GM18508 (cell line): ENCODE results near the gene ANO1.

Experiments used
- ATAC-seq: cut with Tn5 transposase; IDR thresholded peaks from one replicate; pipeline ENCODE4 v1.9.1; 2021; ENCODE audit warnings: moderate number of reproducible peaks; ENCODE audit not compliant: insufficient read depth, unreplicated experiment

Gene ANO1

DNA sequence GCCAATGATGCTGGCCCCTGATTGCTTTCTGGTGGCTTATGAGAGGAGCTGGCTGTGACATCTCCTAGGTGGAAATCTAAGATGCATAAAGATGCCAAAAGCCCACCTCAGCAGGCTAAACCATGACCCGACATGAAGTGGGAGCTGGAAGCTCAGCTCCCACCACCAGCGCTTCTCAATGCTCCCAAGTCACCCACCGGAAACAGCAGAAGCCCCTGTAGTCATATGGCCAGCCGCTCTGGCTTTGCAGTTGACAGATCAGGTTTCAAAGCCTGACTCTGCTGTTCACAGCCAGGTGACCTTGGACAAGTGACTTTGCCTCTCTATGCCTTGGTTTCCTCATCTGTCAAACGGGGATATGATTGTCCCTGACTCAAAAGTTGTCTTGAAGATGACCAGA, 29.1 kb upstream of the ANO1 start:
- ATAC-seq = no peak

DNA sequence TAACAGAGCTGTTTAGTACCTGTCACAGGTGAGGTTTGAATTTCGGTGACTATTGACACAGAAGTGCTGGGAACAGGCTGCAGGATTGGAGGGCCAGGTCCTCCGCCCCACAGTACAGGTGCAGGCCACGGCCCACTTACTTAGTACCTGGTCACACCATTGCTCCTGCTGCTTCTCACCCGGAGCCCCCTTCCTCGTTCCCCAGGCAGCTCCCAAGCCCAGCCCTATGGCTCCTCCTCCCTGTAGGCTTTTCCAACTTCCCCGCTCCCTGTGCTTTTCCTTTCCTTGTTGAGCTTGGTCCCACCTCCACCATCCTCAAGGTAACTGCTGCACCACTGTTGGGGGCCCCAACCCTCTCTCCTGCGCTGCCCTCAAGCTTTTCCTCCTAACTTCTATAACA, 27.9 kb upstream of the ANO1 start:
- no peak for ATAC-seq

DNA sequence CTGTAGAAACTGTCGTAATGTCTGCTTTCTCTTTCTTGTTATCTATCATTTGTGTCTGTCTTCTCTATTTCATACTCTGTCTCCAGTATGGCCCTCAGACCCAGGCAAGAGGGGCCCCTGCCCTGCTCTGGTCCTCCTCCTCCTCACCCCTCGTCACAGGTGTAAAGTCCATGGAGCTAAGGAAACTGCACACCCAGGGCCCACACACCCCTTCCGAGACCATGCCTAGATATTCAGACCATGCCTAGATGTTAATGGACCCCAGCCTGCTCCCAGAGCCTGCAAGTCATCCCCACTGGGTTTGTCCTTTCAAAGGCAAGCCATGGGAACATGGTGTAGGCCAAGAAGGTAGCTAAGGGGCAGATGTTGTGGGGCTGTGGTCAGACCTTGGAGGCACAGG, 24.1 kb upstream of the ANO1 start:
- no peak for ATAC-seq

DNA sequence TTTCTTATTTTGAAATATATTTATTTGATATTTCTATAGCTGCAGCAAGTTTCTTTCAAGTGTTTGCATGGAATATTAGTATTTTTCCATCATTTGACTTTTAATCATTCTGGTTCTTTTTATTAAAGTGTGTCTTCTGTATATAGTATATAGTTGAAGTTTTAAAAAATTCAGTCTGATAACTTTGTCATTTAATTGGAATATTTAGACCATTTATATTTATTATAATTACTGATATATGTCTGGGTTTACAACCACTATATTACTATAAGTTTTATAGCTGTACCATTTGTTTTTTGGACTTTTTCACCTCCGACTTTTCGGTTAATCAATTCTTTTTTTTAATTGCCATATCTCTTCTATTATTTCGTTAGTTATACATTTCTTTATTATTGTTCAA, 22.7 kb upstream of the ANO1 start:
- no peak for ATAC-seq

DNA sequence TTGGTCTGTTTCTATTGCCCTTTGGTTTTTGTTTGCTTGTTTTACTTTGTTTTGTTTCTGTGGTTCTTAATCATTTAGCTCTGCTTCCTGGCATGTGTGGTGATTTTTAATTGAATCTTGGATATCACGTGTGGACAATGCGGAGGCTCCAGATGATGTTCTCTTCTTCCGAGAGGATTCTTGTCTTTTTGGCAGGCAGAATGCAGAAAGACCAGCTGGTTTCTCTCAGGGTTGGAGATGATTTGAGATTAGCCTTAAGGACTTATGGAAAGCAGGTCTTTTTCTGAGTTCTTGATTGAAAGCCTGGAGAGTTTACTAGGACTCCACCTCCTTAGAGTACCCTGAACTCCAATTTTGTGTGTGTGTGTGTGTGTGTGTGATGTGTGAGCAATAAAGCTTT, 21.0 kb upstream of the ANO1 start:
- ATAC-seq = no peak

DNA sequence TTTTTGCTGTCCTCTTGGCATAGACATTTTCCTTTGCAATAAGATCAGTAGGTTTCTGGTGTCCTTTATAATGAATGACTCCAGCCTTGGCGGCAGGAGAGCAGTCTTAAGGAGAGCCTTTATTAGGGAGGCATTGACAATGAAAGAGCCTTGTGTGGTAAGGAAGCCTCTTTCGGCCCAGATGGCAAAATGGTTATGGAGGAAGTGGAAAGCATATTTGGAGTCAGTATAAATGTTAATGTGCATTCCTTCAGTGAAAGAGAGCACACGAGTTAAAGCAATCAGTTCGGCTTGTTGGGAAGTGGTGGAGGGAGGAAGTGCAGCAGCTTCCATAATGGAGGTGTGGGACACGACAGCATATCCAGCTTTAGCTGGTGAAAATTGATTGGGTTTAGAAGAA, 18.1 kb upstream of the ANO1 start:
- ATAC-seq = no peak

DNA sequence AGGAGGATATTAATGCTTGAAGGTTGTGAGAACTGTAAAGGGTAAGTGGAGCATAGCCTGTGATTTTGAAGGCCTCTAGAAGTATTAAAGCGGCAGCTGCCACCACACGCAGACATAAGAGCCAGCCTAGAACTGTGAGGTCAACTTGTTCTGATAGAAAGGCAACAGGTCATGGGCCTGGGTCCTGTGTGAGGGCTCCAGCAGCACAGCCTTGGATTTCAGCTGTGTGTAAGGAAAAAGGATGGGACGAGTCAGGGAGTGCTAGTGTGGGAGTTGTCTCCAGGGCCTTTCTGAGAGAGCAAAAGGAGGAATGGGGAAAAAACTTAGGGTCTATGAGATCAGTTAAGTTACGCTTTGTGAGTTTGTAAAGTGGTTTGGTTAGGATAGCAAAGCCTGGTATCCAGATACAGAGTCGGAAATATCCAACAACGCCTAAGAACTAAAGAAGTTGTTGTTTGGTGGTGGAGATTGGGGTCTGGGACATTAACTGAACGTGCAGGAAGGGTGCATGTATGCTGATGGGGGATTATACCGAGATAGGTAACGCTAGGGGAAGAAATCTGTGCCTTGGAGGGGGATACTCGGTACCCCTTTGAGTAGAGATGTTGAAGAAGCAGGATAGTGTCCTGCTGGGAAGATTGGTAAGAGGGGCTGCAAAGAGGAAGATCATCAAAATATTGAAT, 17.4 kb upstream of the ANO1 start:
- ATAC-seq = no peak

DNA sequence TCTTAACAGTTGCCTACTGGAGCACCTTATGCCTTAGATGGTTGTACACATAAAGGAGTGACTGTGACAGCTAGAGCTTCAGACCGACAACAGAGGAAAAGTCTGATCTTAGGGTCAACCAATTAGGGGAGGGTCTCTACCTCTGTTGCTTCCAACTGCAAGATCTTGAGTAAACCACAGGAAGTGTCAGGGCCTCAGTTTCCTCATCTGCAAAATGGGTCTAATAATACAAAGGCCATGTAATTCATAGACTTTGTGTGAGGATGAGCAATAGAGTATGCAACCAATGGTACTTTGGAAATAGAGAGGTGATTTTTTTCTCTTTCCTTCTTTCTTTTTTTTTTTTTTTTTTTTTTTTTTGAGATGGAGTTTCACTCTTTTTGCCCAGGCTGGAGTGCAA, 16.4 kb upstream of the ANO1 start:
- ATAC-seq = no peak

DNA sequence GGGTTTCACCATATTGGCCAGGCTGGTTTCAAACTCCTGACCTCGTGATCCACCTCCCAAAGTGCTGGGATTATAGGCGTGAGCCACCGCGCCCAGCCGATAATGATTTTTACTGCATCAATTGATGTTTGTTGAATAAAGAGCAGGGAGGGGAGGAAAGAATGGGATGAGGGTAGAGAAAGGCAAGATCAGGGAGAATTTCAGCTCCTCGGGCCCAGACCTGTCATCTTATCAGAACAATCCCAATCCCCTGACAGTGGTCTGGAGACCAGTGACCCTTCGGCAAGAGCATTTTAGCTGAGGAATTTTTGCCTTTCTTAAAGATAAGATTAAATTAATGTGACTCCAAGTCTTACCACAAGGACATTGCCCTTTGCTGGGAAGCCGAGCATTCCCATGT, 15.0 kb upstream of the ANO1 start:
- no peak for ATAC-seq

DNA sequence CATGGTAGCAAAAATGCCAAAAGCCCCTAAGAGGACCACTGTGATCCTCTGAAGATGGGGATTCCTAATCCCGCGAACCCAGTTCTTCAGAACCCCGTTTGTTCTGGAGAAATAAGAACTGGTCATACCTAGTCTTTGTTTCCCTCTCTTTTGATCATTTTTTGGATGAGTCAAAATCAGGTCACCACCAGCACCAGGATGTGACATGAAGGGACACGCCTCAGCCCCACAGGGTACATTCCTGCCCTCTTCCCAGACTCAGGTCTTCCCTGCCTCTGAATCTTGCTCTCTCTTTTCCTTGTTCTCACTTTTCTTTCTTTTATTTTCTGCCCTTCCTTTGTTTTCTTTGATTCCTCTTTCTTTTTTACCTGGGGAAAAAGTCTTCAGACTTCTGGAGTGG, 14.6 kb upstream of the ANO1 start:
- no peak for ATAC-seq

DNA sequence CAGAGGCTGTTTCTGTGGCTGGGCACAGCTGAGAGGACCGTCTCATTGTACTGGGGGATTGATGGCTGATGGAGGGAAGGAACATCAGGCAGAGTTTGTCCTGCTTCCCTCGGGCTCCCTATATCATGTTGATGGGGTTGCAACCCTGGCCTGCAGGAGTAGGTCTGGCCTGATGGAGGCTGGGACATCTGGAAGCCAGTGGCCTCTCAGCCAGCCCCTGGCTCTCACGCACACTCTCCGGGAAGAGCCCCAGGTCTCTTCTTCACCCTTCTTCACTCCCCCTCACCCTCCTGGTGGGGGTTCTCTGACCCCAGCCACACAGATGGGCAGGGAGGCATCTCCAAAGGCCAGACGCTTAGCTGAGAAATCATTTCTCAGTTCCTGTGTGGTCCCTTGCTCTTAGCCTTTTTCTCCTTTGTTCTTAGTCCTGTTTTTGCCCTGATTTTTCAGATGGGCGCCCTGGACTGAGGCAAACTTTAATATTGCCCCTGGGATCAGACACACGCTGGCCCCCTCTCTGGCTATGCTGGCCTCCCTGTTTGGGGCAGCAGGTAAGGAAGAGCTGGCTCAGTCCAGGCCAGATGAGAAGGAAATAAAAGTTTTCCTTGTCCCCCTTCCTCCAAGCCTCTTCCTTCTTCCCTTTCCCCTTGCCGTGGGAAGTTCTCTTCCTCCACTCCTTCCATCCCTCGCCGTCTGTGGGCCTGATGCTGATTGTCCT, 13.9 kb upstream of the ANO1 start:
- ATAC-seq = no peak

DNA sequence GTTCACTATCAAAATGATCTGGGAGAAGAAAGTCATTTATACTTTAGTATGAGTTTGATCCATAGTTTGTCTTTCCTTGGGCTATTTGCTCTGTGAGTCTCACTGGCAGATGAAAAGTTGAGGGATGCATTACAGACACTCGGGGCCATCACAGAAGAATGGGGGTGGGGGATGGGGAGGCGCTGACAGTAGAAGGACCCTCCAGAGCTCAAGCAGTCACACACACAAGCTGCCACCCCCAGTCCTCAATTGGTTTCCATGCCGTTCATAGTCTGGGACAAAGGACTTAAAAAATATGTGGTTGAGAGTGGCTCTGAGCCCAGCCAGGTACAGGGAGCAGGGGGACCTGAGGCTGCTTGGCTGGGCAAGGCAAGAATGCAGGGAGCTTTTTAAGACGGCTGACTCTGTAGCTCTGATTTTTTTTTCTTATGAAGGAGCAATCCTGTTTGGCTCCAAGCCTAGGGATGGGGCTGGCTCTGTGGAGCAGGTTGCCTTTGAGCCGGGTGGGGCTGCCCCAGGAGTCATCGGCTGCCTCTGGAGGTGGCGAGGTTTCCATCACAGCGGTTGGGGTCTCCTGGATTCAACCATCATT, 13.3 kb upstream of the ANO1 start:
- no peak for ATAC-seq

DNA sequence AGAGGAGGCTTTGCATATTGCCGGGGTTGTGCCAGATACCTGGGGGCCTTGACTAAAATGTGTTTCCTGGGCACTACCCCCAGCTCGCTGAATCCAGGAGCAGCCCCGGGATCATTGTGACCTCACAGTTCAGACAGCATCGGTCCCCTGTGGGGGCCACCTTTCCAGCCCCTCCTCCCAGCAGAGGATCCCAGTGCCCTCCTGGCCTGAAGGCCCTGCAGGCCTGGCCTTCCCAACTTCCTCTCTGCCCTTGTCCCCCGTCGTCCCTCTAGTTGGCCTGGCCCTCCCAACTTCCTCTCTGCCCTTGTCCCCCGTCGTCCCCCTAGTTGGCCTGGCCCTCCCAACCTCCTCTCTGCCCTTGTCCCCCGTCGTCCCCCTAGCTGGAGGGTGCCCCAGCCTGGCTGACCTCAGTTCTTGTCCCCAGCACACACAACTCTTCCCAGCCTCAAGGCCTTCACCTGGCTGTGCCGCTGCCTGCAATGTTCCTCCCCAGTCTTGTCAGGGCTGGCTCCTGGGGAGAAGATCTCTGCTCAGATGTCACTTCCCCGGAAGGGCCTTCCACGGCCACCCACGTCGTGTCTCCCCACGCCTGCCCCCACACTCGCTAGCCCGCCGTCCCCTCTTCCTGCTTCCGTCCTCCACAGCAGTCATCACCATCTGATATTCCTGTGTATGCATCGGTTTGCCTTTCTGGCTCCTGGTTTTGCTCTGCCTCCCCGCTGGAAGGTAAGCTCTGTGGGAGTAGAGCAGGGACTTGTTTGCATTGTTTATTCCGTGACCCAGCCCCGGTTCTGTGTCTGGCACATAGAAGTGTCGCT, 12.6 kb upstream of the ANO1 start:
- no peak for ATAC-seq

DNA sequence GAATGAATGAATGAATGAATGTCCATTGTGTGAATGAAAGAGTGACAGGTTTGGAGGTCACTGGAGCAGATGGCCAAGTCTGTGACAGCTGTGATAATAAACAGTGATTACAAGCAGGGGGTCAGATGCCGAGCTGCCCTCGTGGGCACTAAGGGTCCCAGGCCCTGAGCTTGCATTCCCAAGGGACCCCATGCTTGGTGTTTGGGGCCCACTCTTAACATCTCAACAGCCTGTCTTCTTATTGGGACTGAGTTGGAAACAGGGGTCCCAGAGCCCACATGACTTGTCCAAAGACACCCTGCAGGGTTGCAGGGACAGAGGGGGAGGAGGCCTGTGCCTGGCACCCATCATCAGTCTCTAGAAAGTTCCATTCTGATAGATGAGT, 12.0 kb upstream of the ANO1 start:
- no peak for ATAC-seq

DNA sequence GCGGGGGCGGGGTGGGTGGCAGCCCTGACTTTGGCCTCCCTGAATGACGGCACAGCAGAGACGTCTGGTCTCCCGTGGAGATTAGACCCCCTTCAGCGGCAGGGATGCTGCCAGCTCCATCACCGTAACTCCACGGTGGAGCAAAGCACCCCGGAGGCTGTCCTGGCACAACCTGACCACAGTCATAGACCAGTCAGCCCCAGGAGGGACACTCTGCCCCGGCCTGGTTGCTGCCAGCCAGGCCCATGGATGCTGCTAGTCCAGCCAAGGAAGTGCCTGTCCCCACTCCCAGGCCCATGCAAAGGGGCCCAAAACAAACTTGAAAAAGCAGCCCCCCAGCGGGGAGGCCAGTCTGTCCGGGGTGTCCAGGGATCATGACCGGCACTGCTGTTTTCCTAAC, 11.5 kb upstream of the ANO1 start:
- no peak for ATAC-seq

DNA sequence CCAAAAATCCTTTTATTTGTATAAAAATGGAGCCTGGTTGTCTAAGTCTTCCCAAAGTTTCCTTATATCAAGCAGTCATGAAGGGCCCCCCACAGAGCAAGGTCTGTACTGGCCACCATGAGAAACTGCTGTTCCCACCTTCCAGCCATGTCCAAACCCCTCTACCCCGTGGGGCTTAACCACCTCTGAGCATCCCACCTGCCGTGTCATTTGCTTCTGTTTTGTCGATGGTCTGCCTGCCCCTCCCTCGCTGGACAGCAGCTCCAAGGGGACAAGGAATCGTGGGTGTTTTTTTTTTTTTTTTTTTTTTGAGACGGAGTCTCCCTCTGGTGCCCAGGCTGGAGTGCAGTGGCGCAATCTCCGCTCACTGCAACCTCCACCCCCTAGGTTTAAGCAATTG, 11.1 kb upstream of the ANO1 start:
- no peak for ATAC-seq

DNA sequence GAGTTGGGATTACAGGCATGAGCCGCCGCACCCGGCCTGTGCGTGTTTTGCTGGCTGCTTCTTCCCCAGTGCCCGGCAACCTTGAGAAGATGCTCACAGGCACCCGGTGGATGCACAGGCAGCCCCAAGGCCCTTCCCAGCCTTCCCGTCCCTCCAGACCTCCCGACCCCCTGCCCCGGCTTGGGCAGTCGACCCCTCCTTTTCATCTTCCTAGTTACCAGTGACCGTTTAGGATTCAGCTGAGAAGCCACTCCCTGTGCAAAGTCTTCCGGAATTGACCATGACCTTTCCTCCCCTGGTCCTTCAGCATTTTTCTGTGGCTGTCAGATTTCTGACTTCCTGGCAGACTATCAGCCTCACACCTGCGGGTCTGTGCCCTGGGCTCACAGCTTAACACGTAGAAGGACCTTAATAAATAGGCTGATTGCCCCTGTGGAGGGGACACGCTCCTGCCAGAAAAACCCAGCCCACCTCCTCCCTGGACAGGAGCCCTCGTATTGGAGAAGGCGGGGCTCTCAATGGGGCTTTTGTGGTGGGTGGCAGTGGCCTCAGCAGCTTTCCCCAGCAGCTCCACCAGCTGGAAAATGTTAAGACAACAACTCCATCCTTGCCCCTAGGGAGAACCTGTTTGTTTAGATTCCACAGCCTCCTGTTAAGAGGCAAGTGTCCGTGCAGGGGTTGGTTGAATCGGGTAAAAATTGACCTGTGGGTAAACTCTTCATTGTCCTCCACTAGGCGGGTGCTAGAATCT, 10.4 kb upstream of the ANO1 start:
- no peak for ATAC-seq

DNA sequence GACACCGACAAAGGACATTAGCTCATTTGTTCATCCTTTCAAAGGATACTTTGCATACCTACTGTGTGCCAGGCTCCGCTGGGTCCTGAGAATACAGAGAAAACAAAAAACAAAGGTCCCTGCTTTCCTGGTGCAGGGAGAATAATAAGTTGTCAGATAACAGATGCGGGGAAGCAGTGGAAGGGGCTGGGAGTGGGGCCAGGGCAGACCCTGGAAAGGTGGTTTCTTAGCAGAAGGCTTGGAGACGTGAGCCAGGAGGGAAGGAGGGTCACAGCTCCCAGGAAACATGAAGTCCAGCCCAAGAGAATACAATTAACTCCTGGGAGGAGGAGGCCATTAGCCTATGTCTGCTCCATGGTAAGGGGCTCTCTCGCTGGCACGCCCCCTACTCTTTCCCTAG, 9.8 kb upstream of the ANO1 start:
- ATAC-seq = no peak

DNA sequence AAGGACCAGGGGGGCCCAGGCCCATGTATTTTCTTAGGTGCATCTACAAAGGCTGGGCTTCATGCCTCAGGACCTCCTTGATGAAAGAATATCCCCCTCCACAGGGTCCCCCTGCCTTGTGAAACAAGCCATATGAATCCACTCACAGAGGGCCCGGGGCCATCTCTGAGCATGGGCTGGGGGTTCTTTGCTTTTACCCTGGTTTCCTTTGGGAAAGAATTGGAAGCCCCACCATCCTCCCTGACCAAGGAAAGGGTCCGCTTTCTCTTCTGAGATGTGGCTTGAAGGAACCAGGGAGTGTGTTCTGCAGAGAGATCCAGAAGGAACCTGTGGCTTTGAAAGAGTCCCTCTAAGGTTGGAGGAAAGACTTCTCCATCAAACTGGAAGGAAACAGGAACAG, 9.2 kb upstream of the ANO1 start:
- no peak for ATAC-seq

DNA sequence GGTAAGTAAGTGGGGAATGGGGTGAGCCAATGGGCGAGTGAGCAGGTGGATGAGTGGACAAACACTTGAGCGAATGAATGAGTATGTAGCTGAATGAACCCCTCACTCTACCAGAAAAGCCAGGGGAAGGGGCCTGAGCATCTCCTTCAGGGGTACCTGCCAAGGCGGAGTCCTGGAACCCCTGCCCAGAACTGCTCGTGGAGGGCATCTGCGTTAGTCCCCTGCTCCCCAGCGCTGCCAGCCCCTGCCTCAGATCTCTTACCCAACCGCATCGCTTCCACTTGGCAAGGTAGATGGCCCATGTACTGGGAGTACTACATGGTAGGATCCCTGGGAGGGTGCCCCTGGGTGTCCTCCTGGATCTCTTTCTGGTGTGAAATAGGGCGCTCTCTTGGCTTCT, 7.4 kb upstream of the ANO1 start:
- ATAC-seq = no peak
